OCI-LY3 (cell line): ENCODE results near the gene TMEM164.

Source experiments
- H2AFZ ChIP-seq: fragments of 200-600, 300-600 bp; shearing (Covaris generic); 2 replicates; pipeline ENCODE4 v1.6.0; 2014; ENCODE audit warnings: antibody characterized with exemption, low read depth, low read length
- H3K27ac ChIP-seq: fragments of 200-600, 300-600 bp; sonication (generic); 2 replicates; pipeline ENCODE4 v1.5.1; 2014; ENCODE audit warnings: mild to moderate bottlenecking, low read length, moderate library complexity, mixed read lengths
- H3K27me3 ChIP-seq: fragments of 200-600, 300-600 bp; sonication (generic); 2 replicates; pipeline ENCODE4 v1.6.1; 2014; ENCODE audit warnings: low read depth, low read length, mixed read lengths
- H3K36me3 ChIP-seq: fragments of 200-600, 300-600 bp; sonication (generic); replicated peaks from 2 replicates; pipeline ENCODE3; 2014; ENCODE audit warnings: low read depth, low read length, mixed read lengths
- H3K4me1 ChIP-seq: fragments of 300-600, 200-600 bp; sonication (generic); 2 replicates; pipeline ENCODE4 v1.6.1; 2014; ENCODE audit warnings: low read length, mixed read lengths
- H3K4me2 ChIP-seq: fragments of 200-600, 300-600 bp; sonication (generic); 2 replicates; pipeline ENCODE4 v1.6.1; 2014; ENCODE audit warnings: low read length, mixed read lengths
- H3K4me3 ChIP-seq: fragments of 300-600, 200-600 bp; sonication (generic); 2 replicates; pipeline ENCODE4 v1.5.1; 2014; ENCODE audit warnings: antibody characterized with exemption, mild to moderate bottlenecking, low read length, moderate library complexity
- H3K79me2 ChIP-seq: fragments of 300-600, 200-600 bp; shearing (Covaris generic); 2 replicates; pipeline ENCODE4 v1.6.1; 2014; ENCODE audit warnings: mild to moderate bottlenecking, low read length, mixed read lengths
- H3K9ac ChIP-seq: fragments of 300-600, 200-600 bp; shearing (Covaris generic); 2 replicates; pipeline ENCODE4 v1.6.0; 2014; ENCODE audit warnings: mild to moderate bottlenecking, low read length, moderate library complexity
- H3K9me3 ChIP-seq: fragments of 200-600, 300-600 bp; shearing (Covaris generic); 2 replicates; pipeline ENCODE4 v1.6.1; 2014; ENCODE audit warnings: low read length, mixed read lengths; ENCODE audit not compliant: insufficient read depth
- H4K20me1 ChIP-seq: fragments of 200-600, 300-600 bp; sonication (generic); 2 replicates; pipeline ENCODE4 v1.6.1; 2016; ENCODE audit warnings: low read length, mixed read lengths; ENCODE audit not compliant: insufficient read depth
- EZH2phosphoT487 ChIP-seq: fragments of 200-600 bp; shearing (Covaris generic); IDR thresholded peaks from 2 replicates; pipeline ENCODE4 v1.6.1; 2018; ENCODE audit warnings: antibody characterized with exemption, mixed run types, low read depth
- TF ChIP-seq, protein P1 (sequence below): fragments of 200-600, 300-600 bp; sonication (generic); IDR thresholded peaks from 2 replicates; pipeline ENCODE4 v1.5.1; 2014; ENCODE audit warnings: antibody characterized with exemption, low read length, low read depth

Gene TMEM164

DNA sequence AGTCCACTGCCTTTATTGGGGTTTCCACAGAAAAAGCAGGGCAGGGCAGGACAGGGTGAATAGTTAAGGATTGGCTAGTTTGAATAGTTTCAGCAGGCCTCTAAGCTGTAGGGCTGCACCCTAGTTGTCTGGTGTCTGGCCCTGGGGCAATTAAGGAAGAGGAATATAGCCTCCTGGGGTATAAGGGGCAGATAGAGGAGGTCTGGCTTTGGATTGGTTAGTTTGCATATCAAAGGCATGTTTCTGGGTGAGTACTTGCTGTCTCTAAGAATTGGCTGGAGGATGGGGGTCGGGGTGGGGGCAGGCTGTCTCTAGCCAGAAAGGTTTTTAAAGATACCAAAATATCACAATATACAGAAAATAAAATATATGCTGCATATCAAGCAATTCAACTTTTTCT lies 100.4 kb downstream of the TMEM164 start:
- Histone ChIP-seq H3K4me2 (no peak overlapping the region), H3K9me3 (no peaks in the 10 kb centered on the region), H3K4me3 (no peak overlapping the region), H3K27ac (no peak overlapping the region), H2AFZ (no peak overlapping the region), H3K36me3 (no peaks in the 10 kb centered on the region), H3K9ac (no peak overlapping the region), H3K4me1 (peaks cover 7% of the 10 kb centered on the region), H3K27me3 (no peaks in the 10 kb centered on the region), H3K79me2 (no peaks in the 10 kb centered on the region), H4K20me1 (no peaks in the 10 kb centered on the region)
- TF ChIP-seq, protein P1, sequence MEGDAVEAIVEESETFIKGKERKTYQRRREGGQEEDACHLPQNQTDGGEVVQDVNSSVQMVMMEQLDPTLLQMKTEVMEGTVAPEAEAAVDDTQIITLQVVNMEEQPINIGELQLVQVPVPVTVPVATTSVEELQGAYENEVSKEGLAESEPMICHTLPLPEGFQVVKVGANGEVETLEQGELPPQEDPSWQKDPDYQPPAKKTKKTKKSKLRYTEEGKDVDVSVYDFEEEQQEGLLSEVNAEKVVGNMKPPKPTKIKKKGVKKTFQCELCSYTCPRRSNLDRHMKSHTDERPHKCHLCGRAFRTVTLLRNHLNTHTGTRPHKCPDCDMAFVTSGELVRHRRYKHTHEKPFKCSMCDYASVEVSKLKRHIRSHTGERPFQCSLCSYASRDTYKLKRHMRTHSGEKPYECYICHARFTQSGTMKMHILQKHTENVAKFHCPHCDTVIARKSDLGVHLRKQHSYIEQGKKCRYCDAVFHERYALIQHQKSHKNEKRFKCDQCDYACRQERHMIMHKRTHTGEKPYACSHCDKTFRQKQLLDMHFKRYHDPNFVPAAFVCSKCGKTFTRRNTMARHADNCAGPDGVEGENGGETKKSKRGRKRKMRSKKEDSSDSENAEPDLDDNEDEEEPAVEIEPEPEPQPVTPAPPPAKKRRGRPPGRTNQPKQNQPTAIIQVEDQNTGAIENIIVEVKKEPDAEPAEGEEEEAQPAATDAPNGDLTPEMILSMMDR = no peak
- TF ChIP-seq EZH2phosphoT487 = no peak

DNA sequence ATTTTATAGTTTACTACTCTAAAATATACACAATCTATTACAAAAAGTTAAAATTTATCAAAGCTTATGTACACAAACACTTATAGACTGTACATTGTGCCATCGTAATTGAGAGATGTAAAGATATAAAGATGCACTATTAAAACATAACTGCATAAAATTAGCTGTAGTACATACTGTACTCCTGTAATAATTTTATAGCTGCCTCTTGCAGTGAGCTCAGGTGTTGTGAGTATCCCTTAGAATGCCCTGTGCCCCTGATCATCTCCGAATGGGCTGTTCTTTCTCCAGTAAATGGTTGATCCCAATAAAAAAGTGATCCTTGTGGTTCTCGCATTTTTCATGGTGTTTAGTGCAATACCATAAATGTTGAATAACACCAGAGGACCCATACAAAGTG lies 101.2 kb downstream of the TMEM164 start:
- Histone ChIP-seq H3K4me3 (no peak overlapping the region), H3K79me2 (no peaks in the 10 kb centered on the region), H3K27me3 (no peaks in the 10 kb centered on the region), H4K20me1 (no peaks in the 10 kb centered on the region), H3K27ac (no peak overlapping the region), H3K36me3 (no peaks in the 10 kb centered on the region), H3K4me2 (no peak overlapping the region), H2AFZ (no peak overlapping the region), H3K9me3 (no peaks in the 10 kb centered on the region), H3K4me1 (peaks cover 12% of the 10 kb centered on the region), H3K9ac (no peak overlapping the region)
- TF ChIP-seq EZH2phosphoT487 = no peak
- TF ChIP-seq, protein P1 = no peak

DNA sequence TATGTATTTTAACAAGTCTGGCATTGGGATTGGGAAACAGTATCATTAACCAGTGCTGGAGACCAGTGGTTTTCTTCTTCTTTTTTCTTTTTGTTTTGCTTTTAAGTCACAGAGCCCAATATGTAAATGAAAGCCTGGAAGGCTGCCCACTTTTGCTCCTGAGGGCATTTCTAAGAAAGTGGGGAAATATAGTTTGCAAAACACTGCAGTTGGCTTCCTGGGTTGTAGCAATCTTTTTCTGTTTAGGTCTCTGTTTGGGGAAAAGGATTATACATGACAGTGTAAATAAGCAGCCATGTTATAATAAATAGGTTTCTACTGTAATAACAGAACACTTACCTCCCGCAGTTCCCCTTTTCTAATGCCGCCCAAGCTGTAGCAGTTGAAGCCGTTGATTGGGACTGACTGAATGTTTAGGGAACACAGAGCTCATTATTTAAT lies 105.5 kb downstream of the TMEM164 start:
- Histone ChIP-seq H3K9me3 (no peaks in the 10 kb centered on the region), H3K27ac (no peak overlapping the region), H3K27me3 (no peaks in the 10 kb centered on the region), H3K36me3 (no peaks in the 10 kb centered on the region), H3K4me2 (peak overlapping the region; percentile 33), H3K79me2 (no peaks in the 10 kb centered on the region), H3K4me3 (no peak overlapping the region), H3K4me1 (peaks cover 12% of the 10 kb centered on the region), H3K9ac (no peak overlapping the region), H2AFZ (no peak overlapping the region), H4K20me1 (no peaks in the 10 kb centered on the region)
- no peak for TF ChIP-seq EZH2phosphoT487
- TF ChIP-seq, protein P1 = no peak

DNA sequence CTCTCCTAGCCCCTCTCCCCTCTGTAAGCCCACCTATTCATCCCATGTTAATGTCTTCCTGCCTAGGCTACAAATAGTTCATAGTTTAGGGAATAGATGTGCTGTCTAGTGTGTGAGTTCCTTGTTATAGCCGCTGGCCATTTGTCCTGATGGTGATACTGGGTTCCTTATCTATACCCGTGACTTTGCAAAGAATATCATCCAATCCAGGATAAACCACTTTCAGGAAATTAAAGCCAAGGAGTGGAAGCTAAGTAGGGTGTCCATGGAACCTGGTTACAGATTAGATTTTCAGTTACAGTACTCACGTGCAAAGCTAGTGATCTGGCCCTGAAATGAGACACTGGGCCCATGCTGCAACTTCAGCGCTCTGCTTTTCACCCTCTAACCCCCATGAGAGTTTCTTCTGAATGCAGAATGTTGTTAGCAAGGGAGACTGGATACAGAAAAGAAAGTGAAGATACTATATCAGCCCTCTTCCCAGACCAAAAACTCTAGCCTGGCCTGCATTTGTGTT lies 111.4 kb downstream of the TMEM164 start:
- Histone ChIP-seq H3K4me2 (no peak overlapping the region), H3K4me1 (no peaks in the 10 kb centered on the region), H3K27me3 (no peaks in the 10 kb centered on the region), H3K4me3 (no peak overlapping the region), H3K79me2 (no peaks in the 10 kb centered on the region), H3K9me3 (no peaks in the 10 kb centered on the region), H4K20me1 (no peaks in the 10 kb centered on the region), H3K36me3 (no peaks in the 10 kb centered on the region), H3K27ac (no peak overlapping the region), H2AFZ (no peak overlapping the region), H3K9ac (no peak overlapping the region)
- no peak for TF ChIP-seq EZH2phosphoT487
- TF ChIP-seq, protein P1 = no peak
